GM19438 (cell line): Measurements from ENCODE around the gene ADAM22.

Experiments
- ATAC-seq: cut with Tn5 transposase; IDR thresholded peaks from one replicate; pipeline ENCODE4 v1.9.1; 2021; ENCODE audit warnings: low read depth; ENCODE audit not compliant: unreplicated experiment

The ADAM22 gene

GRCh38 chr7:88239852-88240251, 305.8 kb downstream of the ADAM22 start:
- no peak for ATAC-seq

GRCh38 chr7:88243345-88243909, 309.4 kb downstream of the ADAM22 start:
- no peak for ATAC-seq

DNA sequence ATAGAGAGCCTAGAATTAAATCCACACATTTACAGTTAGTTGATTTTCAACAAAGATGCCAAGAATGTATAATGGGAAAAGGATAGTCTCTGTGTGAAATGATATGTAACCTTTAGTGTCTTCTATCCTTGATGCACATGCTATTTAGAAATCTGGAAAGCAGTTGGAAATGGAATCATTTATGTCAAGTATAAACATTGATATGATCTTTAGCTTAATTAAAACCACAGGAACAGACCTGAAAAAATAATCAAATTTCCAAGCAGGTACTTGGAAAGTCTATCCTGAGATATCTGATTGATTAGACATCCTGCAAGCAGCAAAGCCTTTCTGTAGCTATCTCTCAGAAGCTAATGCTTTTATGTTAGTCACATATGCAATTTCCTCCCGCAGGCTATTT, 310.2 kb downstream of the ADAM22 start:
- no peak for ATAC-seq
